IgD-negative memory B cell (primary cell): ENCODE results near the gene FGF3. TPM values are rescaled to one million over a fixed set of nuclear protein-coding genes. Genes with fewer than 3 reads are reported as not detected.
"Not testable (repeated sequence)": the region's sequence is repeated elsewhere in the genome, so short reads cannot be mapped to it uniquely, and the experiment has no call there.

Experiments
- H3K27ac Mint-ChIP-seq, 3 donors: one replicate each; pipeline ENCODE4 v1.8.0; 2020 to 2022; ENCODE audit warnings: mild to moderate bottlenecking in 3 of 3, mixed read lengths in 3 of 3, moderate library complexity in 1 of 3
- H3K27me3 Mint-ChIP-seq: one replicate; pipeline ENCODE4 v1.8.0; 2021; ENCODE audit warnings: mixed read lengths
- H3K36me3 Mint-ChIP-seq: one replicate; pipeline ENCODE4 v1.8.0; 2020; ENCODE audit warnings: mild to moderate bottlenecking, mixed read lengths
- H3K4me1 Mint-ChIP-seq, 3 donors: one replicate each; pipeline ENCODE4 v1.8.0; 2020 to 2022; ENCODE audit warnings: mixed read lengths in 3 of 3, mild to moderate bottlenecking in 1 of 3
- H3K4me3 Mint-ChIP-seq, 4 donors: one replicate each; pipeline ENCODE4 v1.8.0; 2020 to 2022; ENCODE audit warnings: mild to moderate bottlenecking in 4 of 4, mixed read lengths in 4 of 4, moderate library complexity in 3 of 4
- H3K9me3 Mint-ChIP-seq, 3 donors: one replicate each; pipeline ENCODE4 v1.8.0; 2020 to 2021; ENCODE audit warnings: mixed read lengths in 3 of 3, mild to moderate bottlenecking in 1 of 3
- polyA plus RNA-seq: library from polyadenylated mRNA; unstranded; fragments of 300-500 nt; fragmentation: Illumina TruSeq; gene quantifications from one replicate; pipeline ENCODE4 v1.2.3, GENCODE V29; 2021

Gene FGF3
- polyA plus RNA-seq, 1 donor from 2014 or later, result not detected

- H3K4me1 Mint-ChIP-seq, result no peaks in the 10 kb centered on the region
- H3K27me3 Mint-ChIP-seq, result peaks cover 7% of the 10 kb centered on the region
- H3K9me3 Mint-ChIP-seq, result peaks cover 0 to 4% (median 0%) of the 10 kb centered on the region in 3 donors
- H3K27ac Mint-ChIP-seq, result no peak overlapping the region
- H3K36me3 Mint-ChIP-seq, result no peaks in the 10 kb centered on the region
- H3K4me3 Mint-ChIP-seq, result no peak overlapping the region
These were observed 30.3 kb downstream of the FGF3 start for GRCh38 chr11:69788956-69789355.

GRCh38 chr11:69787906-69788305 lies 31.3 kb downstream of the FGF3 start:
- Mint-ChIP-seq H3K4me1 (no peaks in the 10 kb centered on the region), H3K4me3 (no peak overlapping the region), H3K27me3 (peaks cover 5% of the 10 kb centered on the region), H3K27ac (no peak overlapping the region), H3K36me3 (no peaks in the 10 kb centered on the region), H3K9me3 (no peaks in the 10 kb centered on the region)

- no peaks in the 10 kb centered on the region for H3K36me3 Mint-ChIP-seq
- H3K27ac Mint-ChIP-seq, result no peak overlapping the region
- no peaks in the 10 kb centered on the region for H3K9me3 Mint-ChIP-seq
- H3K27me3 Mint-ChIP-seq, result peaks cover 5% of the 10 kb centered on the region
- no peaks in the 10 kb centered on the region for H3K4me1 Mint-ChIP-seq
- no peak overlapping the region for H3K4me3 Mint-ChIP-seq
These were observed 31.8 kb downstream of the FGF3 start for GRCh38 chr11:69787457-69787856.

GRCh38 chr11:69781241-69781640 lies 38.0 kb downstream of the FGF3 start:
- no peak overlapping the region for H3K4me3 Mint-ChIP-seq
- no peaks in the 10 kb centered on the region for H3K36me3 Mint-ChIP-seq
- no peak overlapping the region for H3K27ac Mint-ChIP-seq
- H3K9me3 Mint-ChIP-seq, result peaks cover 0 to 3% (median 0%) of the 10 kb centered on the region in 3 donors
- no peaks in the 10 kb centered on the region for H3K4me1 Mint-ChIP-seq
- peaks cover 12% of the 10 kb centered on the region for H3K27me3 Mint-ChIP-seq

GRCh38 chr11:69778373-69778772 lies 40.8 kb downstream of the FGF3 start:
- Mint-ChIP-seq H3K4me1 (no peaks in the 10 kb centered on the region), H3K9me3 (peaks cover 0 to 3% (median 0%) of the 10 kb centered on the region in 3 donors), H3K27ac (no peak overlapping the region), H3K36me3 (no peaks in the 10 kb centered on the region), H3K4me3 (peak overlapping the region in 1 of 4 donors; percentile 45), H3K27me3 (peaks cover 20% of the 10 kb centered on the region)

- Mint-ChIP-seq H3K27ac (no peak within 1 kb of the TSS), H3K36me3 (no peaks in the 10 kb centered on the region), H3K27me3 (peaks cover 24% of the 10 kb centered on the region), H3K4me3 (no peak within 1 kb of the TSS), H3K4me1 (no peaks in the 10 kb centered on the region), H3K9me3 (peaks cover 0 to 3% (median 0%) of the 10 kb centered on the region in 3 donors)
These were observed 44.0 kb downstream of the FGF3 start, which contains the start of gene FGF4 for GRCh38 chr11:69775163-69775755. Gene FGF4 (minus strand): TSS chr11:69775341. CDS start chr11:69775084, 257 bp downstream.

- Mint-ChIP-seq H3K4me3 (no peak overlapping the region), H3K9me3 (peaks cover 0 to 3% (median 0%) of the 10 kb centered on the region in 3 donors), H3K27ac (no peak overlapping the region), H3K4me1 (no peaks in the 10 kb centered on the region), H3K27me3 (peaks cover 24% of the 10 kb centered on the region), H3K36me3 (no peaks in the 10 kb centered on the region)
These were observed 44.7 kb downstream of the FGF3 start for GRCh38 chr11:69774354-69775162.

- Mint-ChIP-seq H3K4me3 (no peak overlapping the region), H3K4me1 (no peaks in the 10 kb centered on the region), H3K9me3 (no peaks in the 10 kb centered on the region), H3K36me3 (no peaks in the 10 kb centered on the region), H3K27ac (no peak overlapping the region), H3K27me3 (peaks cover 26% of the 10 kb centered on the region)
These were observed 45.4 kb downstream of the FGF3 start for GRCh38 chr11:69773626-69774353.

- Mint-ChIP-seq H3K9me3 (no peaks in the 10 kb centered on the region), H3K27me3 (peaks cover 14% of the 10 kb centered on the region)
These were observed 47.8 kb downstream of the FGF3 start for GRCh38 chr11:69771466-69771865.

GRCh38 chr11:69770540-69770939 lies 48.7 kb downstream of the FGF3 start:
- H3K4me1 Mint-ChIP-seq, result no peaks in the 10 kb centered on the region
- H3K4me3 Mint-ChIP-seq, result no peak overlapping the region
- no peaks in the 10 kb centered on the region for H3K36me3 Mint-ChIP-seq
- H3K27me3 Mint-ChIP-seq, result peaks cover 8% of the 10 kb centered on the region
- H3K27ac Mint-ChIP-seq, result no peak overlapping the region
- H3K9me3 Mint-ChIP-seq, result peaks cover 0 to 2% (median 0%) of the 10 kb centered on the region in 3 donors

More at GRCh38 chr11:69771466-69771865, 47.8 kb downstream of the FGF3 start:
- H3K4me1 Mint-ChIP-seq, result no peaks in the 10 kb centered on the region
- H3K4me3 Mint-ChIP-seq, result no peak overlapping the region
- H3K36me3 Mint-ChIP-seq, result no peaks in the 10 kb centered on the region
- no peak overlapping the region for H3K27ac Mint-ChIP-seq

GRCh38 chr11:69765498-69765995 lies 53.7 kb downstream of the FGF3 start:
- peaks cover 0 to 3% (median 0%) of the 10 kb centered on the region in 3 donors for H3K9me3 Mint-ChIP-seq
- H3K27me3 Mint-ChIP-seq, result peaks cover 9% of the 10 kb centered on the region
- no peak overlapping the region for H3K27ac Mint-ChIP-seq
- no peaks in the 10 kb centered on the region for H3K36me3 Mint-ChIP-seq
- no peak overlapping the region for H3K4me3 Mint-ChIP-seq
- H3K4me1 Mint-ChIP-seq, result no peaks in the 10 kb centered on the region

GRCh38 chr11:69764918-69765317 lies 54.3 kb downstream of the FGF3 start:
- not testable (repeated sequence) for H3K36me3 Mint-ChIP-seq, H3K9me3 Mint-ChIP-seq, H3K4me3 Mint-ChIP-seq, H3K27ac Mint-ChIP-seq, H3K4me1 Mint-ChIP-seq, H3K27me3 Mint-ChIP-seq

GRCh38 chr11:69760319-69760718 lies 58.9 kb downstream of the FGF3 start:
- no peaks in the 10 kb centered on the region for H3K36me3 Mint-ChIP-seq
- no peak overlapping the region for H3K27ac Mint-ChIP-seq
- H3K4me3 Mint-ChIP-seq, result no peak overlapping the region
- H3K27me3 Mint-ChIP-seq, result peaks cover 14% of the 10 kb centered on the region
- no peaks in the 10 kb centered on the region for H3K4me1 Mint-ChIP-seq
- H3K9me3 Mint-ChIP-seq, result peaks cover 3 to 9% (median 4%) of the 10 kb centered on the region in 3 donors
